Liver (tissue), 9 donors: ENCODE data around the gene NYAP2. TPM values are rescaled to one million over a fixed set of nuclear protein-coding genes. Genes with fewer than 3 reads are reported as not detected.

ENCODE experiments used
- DNase-seq: peaks from one replicate; pipeline ENCODE4 v3.0.0-alpha.2; 2017; ENCODE audit warnings: low spot score
- H3K27ac ChIP-seq, 2 donors: one replicate each; pipeline ENCODE4 v1.7.0; 2013; ENCODE audit warnings: inconsistent platforms in 2 of 2, low read length in 2 of 2, control low read depth in 1 of 2, low read depth in 1 of 2, mild to moderate bottlenecking in 1 of 2
- H3K27me3 ChIP-seq, 4 donors: one replicate each; pipeline versions ENCODE4 v1.6.1 to v1.7.0; 2013; ENCODE audit warnings: low read length in 3 of 4, inconsistent platforms in 1 of 4, mild to moderate bottlenecking in 1 of 4, moderate library complexity in 1 of 4; ENCODE audit not compliant: control insufficient read depth in 4 of 4, insufficient read depth in 4 of 4
- H3K36me3 ChIP-seq, 4 donors: one replicate each; pipeline versions ENCODE4 v1.6.1 to v1.7.0; 2013; ENCODE audit warnings: low read length in 3 of 4, mild to moderate bottlenecking in 3 of 4, low read depth in 1 of 4, moderate library complexity in 1 of 4; ENCODE audit not compliant: control insufficient read depth in 4 of 4, insufficient read depth in 3 of 4
- H3K4me1 ChIP-seq, 4 donors: one replicate each; pipeline versions ENCODE4 v1.6.1 to v1.7.0; 2013; ENCODE audit warnings: low read length in 3 of 4, mild to moderate bottlenecking in 3 of 4, moderate library complexity in 1 of 4; ENCODE audit not compliant: control insufficient read depth in 4 of 4, insufficient read depth in 4 of 4
- H3K4me3 ChIP-seq, 3 donors: one replicate each; pipeline versions ENCODE4 v1.6.1 to v1.7.0; 2013; ENCODE audit warnings: low read length in 3 of 3, control low read depth in 1 of 3, low read depth in 1 of 3, mild to moderate bottlenecking in 1 of 3
- H3K9ac ChIP-seq, 2 donors: one replicate each; pipeline ENCODE4 v1.7.0; 2013; ENCODE audit warnings: low read length in 2 of 2, mild to moderate bottlenecking in 2 of 2, moderate library complexity in 2 of 2, control low read depth in 1 of 2, low read depth in 1 of 2
- H3K9me3 ChIP-seq, 4 donors: one replicate each; pipeline versions ENCODE4 v1.6.1 to v1.7.0; 2013; ENCODE audit warnings: low read length in 3 of 4; ENCODE audit not compliant: control insufficient read depth in 4 of 4
- ATF3 ChIP-seq: IDR thresholded peaks from 2 replicates; pipeline ENCODE4 v1.6.1; 2016; ENCODE audit warnings: antibody characterized with exemption
- CTCF ChIP-seq: fragments of 150-350 bp; IDR thresholded peaks from 2 replicates; pipeline ENCODE4 v1.5.1; 2017; ENCODE audit warnings: improper control_type of control experiment, low read depth, low read length; ENCODE audit not compliant: missing input control
- EGR1 ChIP-seq, 2 donors: IDR thresholded peaks; 2 replicates each; pipeline ENCODE4 v1.6.1; 2016 to 2018; ENCODE audit warnings: antibody characterized with exemption in 2 of 2, low read depth in 2 of 2
- FOXA1 ChIP-seq: IDR thresholded peaks from 2 replicates; pipeline ENCODE4 v1.6.1; 2016; ENCODE audit warnings: antibody characterized with exemption
- FOXA2 ChIP-seq: IDR thresholded peaks from 2 replicates; pipeline ENCODE4 v1.6.1; 2016; ENCODE audit warnings: antibody characterized with exemption
- GABPA ChIP-seq, 2 donors: IDR thresholded peaks in 1 of 2; conservative IDR thresholded peaks in 1 of 2; 2 replicates each; pipeline ENCODE4 v1.6.1; 2016; ENCODE audit warnings: antibody characterized with exemption in 2 of 2, mild to moderate bottlenecking in 1 of 2, moderate library complexity in 1 of 2
- HNF4A ChIP-seq, 2 donors: conservative IDR thresholded peaks; 2 replicates each; pipeline ENCODE4 v1.6.1; 2016; ENCODE audit warnings: antibody characterized with exemption in 2 of 2, mild to moderate bottlenecking in 2 of 2
- HNF4G ChIP-seq: IDR thresholded peaks from 2 replicates; pipeline ENCODE4 v1.6.1; 2016; ENCODE audit warnings: antibody characterized with exemption
- JUND ChIP-seq, 2 donors: IDR thresholded peaks; 2 replicates each; pipeline ENCODE4 v1.6.1; 2016; ENCODE audit warnings: antibody characterized with exemption in 2 of 2
- MAX ChIP-seq: IDR thresholded peaks from 2 replicates; pipeline ENCODE4 v1.6.1; 2016; ENCODE audit warnings: antibody characterized with exemption
- NR2F2 ChIP-seq: IDR thresholded peaks from 2 replicates; pipeline ENCODE4 v1.6.1; 2016; ENCODE audit warnings: antibody characterized with exemption
- RAD21 ChIP-seq, 2 donors: IDR thresholded peaks; 2 replicates each; pipeline ENCODE4 v1.6.1; 2016; ENCODE audit warnings: antibody characterized with exemption in 2 of 2, mild to moderate bottlenecking in 2 of 2
- REST ChIP-seq: IDR thresholded peaks from 2 replicates; pipeline ENCODE4 v1.6.1; 2016; ENCODE audit warnings: antibody characterized with exemption, mild to moderate bottlenecking
- RXRA ChIP-seq, 2 donors: IDR thresholded peaks; 2 replicates each; pipeline ENCODE4 v1.6.1; 2017 to 2018; ENCODE audit warnings: antibody characterized with exemption in 2 of 2, mild to moderate bottlenecking in 1 of 2
- SP1 ChIP-seq: IDR thresholded peaks from 2 replicates; pipeline ENCODE4 v1.6.1; 2018; ENCODE audit warnings: antibody characterized with exemption, mild to moderate bottlenecking
- TAF1 ChIP-seq: conservative IDR thresholded peaks from 2 replicates; pipeline ENCODE4 v1.6.1; 2016; ENCODE audit warnings: antibody characterized with exemption, mild to moderate bottlenecking
- YY1 ChIP-seq: IDR thresholded peaks from 2 replicates; pipeline ENCODE4 v1.6.1; 2016; ENCODE audit warnings: antibody characterized with exemption, mild to moderate bottlenecking
- ZBTB33 ChIP-seq: IDR thresholded peaks from 2 replicates; pipeline ENCODE4 v1.6.1; 2016; ENCODE audit warnings: antibody characterized with exemption
- WGBS: extraction: QIAGEN DNeasy Blood & Tissue Kit; methylation state at CpG from one replicate; pipeline ENCODE4 v1.1.7; 2013; 5-methylcytosine and 5-hydroxymethylcytosine counted together
- polyA plus RNA-seq, 2 donors: library from polyadenylated mRNA; stranded (reverse) in 1 of 2; unstranded in 1 of 2; fragments of 200-250 nt in 1 of 2; fragments of >200 nt in 1 of 2; fragmentation: Nextera tagmentation in 1 of 2; extraction: Ambion mirVana in 1 of 2; gene quantifications; one replicate each; pipeline versions ENCODE4 v1.2.1 to v1.2.3, GENCODE V29; 2013 to 2015
- total RNA-seq, 2 donors: library from RNA; depleted of rRNA; stranded (reverse); fragments of >200 nt; gene quantifications; one replicate each; pipeline ENCODE4 v1.2.3, GENCODE V29; 2014
- donor health status: healthy.
- donor health status: healthy.
- donor health status: healthy.
- donor health status: healthy.
- donor health status: healthy.

The NYAP2 gene
- total and polyA plus RNA-seq, 4 donors, result not detected

- H3K4me3 ChIP-seq, result no peak overlapping the region
- no peaks in the 10 kb centered on the region for H3K36me3 ChIP-seq
- H3K27ac ChIP-seq, result no peak overlapping the region
- no peaks in the 10 kb centered on the region for H3K4me1 ChIP-seq
- no peaks in the 10 kb centered on the region for H3K27me3 ChIP-seq
- 40% methylated on average over 4 of the region's 4 CpGs for whole genome bisulfite sequencing
- H3K9ac ChIP-seq, result no peak overlapping the region
- no peak for TF ChIP-seq CTCF
- TF ChIP-seq MAX, result no peak
- TF ChIP-seq RXRA (IDR thresholded peaks at IDR 0.05), result no peak
- TF ChIP-seq TAF1, result no peak
- no peak for TF ChIP-seq GABPA (IDR thresholded peaks at IDR 0.05 in 1 of 2, conservative IDR thresholded peaks at IDR 0.05 in 1 of 2)
- TF ChIP-seq HNF4A (conservative IDR thresholded peaks at IDR 0.05), result no peak
- TF ChIP-seq NR2F2, result no peak
- TF ChIP-seq REST, result no peak
- no peak for TF ChIP-seq JUND (IDR thresholded peaks at IDR 0.05)
- no peak for TF ChIP-seq EGR1 (IDR thresholded peaks at IDR 0.05; ENCODE audit: low read depth in 2 of 2)
- DNase-seq, result no peak
- no peaks in the 10 kb centered on the region for H3K9me3 ChIP-seq
Observed at GRCh38 chr2:225434014-225434413, 34.5 kb downstream of the NYAP2 start.

GRCh38 chr2:225437319-225437718 lies 37.8 kb downstream of the NYAP2 start:
- WGBS, result 63% methylated on average over 1 of the region's 1 CpG
- no peak for TF ChIP-seq REST
- TF ChIP-seq EGR1 (IDR thresholded peaks at IDR 0.05; ENCODE audit: low read depth in 2 of 2), result no peak
- no peak for TF ChIP-seq RXRA (IDR thresholded peaks at IDR 0.05)
- no peak for TF ChIP-seq SP1
- no peak for TF ChIP-seq CTCF
- no peak for TF ChIP-seq FOXA1
- no peak for TF ChIP-seq HNF4G
- no peak for TF ChIP-seq RAD21 (IDR thresholded peaks at IDR 0.05)
- TF ChIP-seq FOXA2, result no peak
- no peak for TF ChIP-seq YY1
- TF ChIP-seq ZBTB33, result no peak
- TF ChIP-seq TAF1, result no peak
- TF ChIP-seq NR2F2, result no peak
- no peak for TF ChIP-seq HNF4A (conservative IDR thresholded peaks at IDR 0.05)
- no peak for TF ChIP-seq GABPA (IDR thresholded peaks at IDR 0.05 in 1 of 2, conservative IDR thresholded peaks at IDR 0.05 in 1 of 2)
- TF ChIP-seq MAX, result no peak
- no peak for TF ChIP-seq ATF3

More at GRCh38 chr2:225437319-225437718, 37.8 kb downstream of the NYAP2 start:
- H3K4me1 ChIP-seq, result no peaks in the 10 kb centered on the region
- H3K27ac ChIP-seq, result no peak overlapping the region
- no peaks in the 10 kb centered on the region for H3K27me3 ChIP-seq
- no peaks in the 10 kb centered on the region for H3K36me3 ChIP-seq
- H3K9me3 ChIP-seq, result no peaks in the 10 kb centered on the region
- no peak for DNase-seq
- no peak overlapping the region for H3K4me3 ChIP-seq
- no peak overlapping the region for H3K9ac ChIP-seq
